ENCODE measurements around the gene NR5A1. TPM values are rescaled to one million over a fixed set of nuclear protein-coding genes. Genes with fewer than 3 reads are reported as not detected.

Gene NR5A1
- total RNA-seq, 4 donors from 2014 or later = not detected

- H3K27ac ChIP-seq = no peak overlapping the region
- H3K4me1 ChIP-seq = peaks cover 0 to 11% (median 8%) of the 10 kb centered on the region in 4 donors
- no peaks in the 10 kb centered on the region for H3K9me3 ChIP-seq
- in situ Hi-C loops (cut with MboI; ENCODE audit: low pct_ligation_motif_present in 1 of 4, low pct_unique_long_range_greater_than_20kb in 1 of 4, low sequenced_read_pairs in 3 of 4) (no loop called here), intact Hi-C loops (cut with DNase I; ENCODE audit: low total_unique reads) (no loop called here)
- no peak for DNase-seq
- no peak for TF ChIP-seq CTCF (IDR thresholded peaks at IDR 0.05)
- no peak for TF ChIP-seq POLR2A (IDR thresholded peaks at IDR 0.05)
- no peak for TF ChIP-seq POLR2AphosphoS5 (IDR thresholded peaks at IDR 0.05)
- TF ChIP-seq EP300 (IDR thresholded peaks at IDR 0.05; ENCODE audit: low read depth) = no peak
- H3K4me3 ChIP-seq = no peak overlapping the region
- H3K36me3 ChIP-seq = no peaks in the 10 kb centered on the region
- WGBS, 2 donors (ENCODE audit: low coverage in 1 of 2) = 75% methylated on average over 21 of the region's 21 CpGs; no CpG with 5 or more reads in 1 of the 2 donors
- peaks cover 47% of the 10 kb centered on the region for H3K27me3 ChIP-seq
Observed at GRCh38 chr9:124475158-124475867, 31.9 kb downstream of the NR5A1 start.

GRCh38 chr9:124474151-124474550 lies 33.0 kb downstream of the NR5A1 start:
- intact Hi-C loops (cut with DNase I; ENCODE audit: low total_unique reads) = no loop called here

GRCh38 chr9:124473310-124473709 lies 33.9 kb downstream of the NR5A1 start:
- Histone ChIP-seq H3K9me3 (no peaks in the 10 kb centered on the region), H3K4me3 (no peak overlapping the region), H3K4me1 (peaks cover 0 to 11% (median 8%) of the 10 kb centered on the region in 4 donors), H3K36me3 (no peaks in the 10 kb centered on the region), H3K27me3 (peaks cover 29% of the 10 kb centered on the region), H3K27ac (no peak overlapping the region)
- no peak for DNase-seq
- WGBS, 2 donors (ENCODE audit: low coverage in 1 of 2) = 66 to 82% methylated on average over 5 to 10 of the region's 10 CpGs
- intact Hi-C loops (cut with DNase I; ENCODE audit: low total_unique reads) (no loop called here), in situ Hi-C loops (cut with MboI; ENCODE audit: low pct_ligation_motif_present in 1 of 4, low pct_unique_long_range_greater_than_20kb in 1 of 4, low sequenced_read_pairs in 3 of 4) (no loop called here)
- TF ChIP-seq POLR2AphosphoS5 (IDR thresholded peaks at IDR 0.05) (no peak), POLR2A (IDR thresholded peaks at IDR 0.05) (no peak), CTCF (IDR thresholded peaks at IDR 0.05) (no peak), EP300 (IDR thresholded peaks at IDR 0.05; ENCODE audit: low read depth) (no peak)

More at GRCh38 chr9:124474151-124474550, 33.0 kb downstream of the NR5A1 start:
- H3K9me3 ChIP-seq = no peaks in the 10 kb centered on the region
- H3K4me1 ChIP-seq = peaks cover 0 to 11% (median 8%) of the 10 kb centered on the region in 4 donors
- DNase-seq = no peak
- H3K27me3 ChIP-seq = peaks cover 37% of the 10 kb centered on the region
- TF ChIP-seq EP300 (IDR thresholded peaks at IDR 0.05; ENCODE audit: low read depth) (no peak), POLR2AphosphoS5 (IDR thresholded peaks at IDR 0.05) (no peak), POLR2A (IDR thresholded peaks at IDR 0.05) (no peak), CTCF (IDR thresholded peaks at IDR 0.05) (no peak)
- in situ Hi-C loops (cut with MboI; ENCODE audit: low pct_ligation_motif_present in 1 of 4, low pct_unique_long_range_greater_than_20kb in 1 of 4, low sequenced_read_pairs in 3 of 4) = no loop called here
- no peaks in the 10 kb centered on the region for H3K36me3 ChIP-seq
- no peak overlapping the region for H3K4me3 ChIP-seq
- H3K27ac ChIP-seq = no peak overlapping the region
- WGBS, 2 donors (ENCODE audit: low coverage in 1 of 2) = 60 to 65% methylated on average over 1 to 4 of the region's 4 CpGs

- in situ Hi-C loops (cut with MboI; ENCODE audit: low pct_ligation_motif_present in 1 of 4, low pct_unique_long_range_greater_than_20kb in 1 of 4, low sequenced_read_pairs in 3 of 4) (no loop called here), intact Hi-C loops (cut with DNase I; ENCODE audit: low total_unique reads) (no loop called here)
- no peak overlapping the region for H3K4me3 ChIP-seq
- 77% methylated on average over 7 of the region's 7 CpGs; no CpG with 5 or more reads in 1 of the 2 donors for WGBS, 2 donors (ENCODE audit: low coverage in 1 of 2)
- DNase-seq = no peak
- H3K27me3 ChIP-seq = peaks cover 23% of the 10 kb centered on the region
- no peaks in the 10 kb centered on the region for H3K36me3 ChIP-seq
- no peak overlapping the region for H3K27ac ChIP-seq
- peaks cover 0 to 8% (median 5%) of the 10 kb centered on the region in 4 donors for H3K4me1 ChIP-seq
- H3K9me3 ChIP-seq = no peaks in the 10 kb centered on the region
- TF ChIP-seq POLR2AphosphoS5 (IDR thresholded peaks at IDR 0.05) = no peak
- no peak for TF ChIP-seq CTCF (IDR thresholded peaks at IDR 0.05)
- TF ChIP-seq POLR2A (IDR thresholded peaks at IDR 0.05) = no peak
- TF ChIP-seq EP300 (IDR thresholded peaks at IDR 0.05; ENCODE audit: low read depth) = no peak
Observed at GRCh38 chr9:124472770-124473169, 34.4 kb downstream of the NR5A1 start.

Data from transverse colon (tissue), 4 donors.